Measurements from ENCODE around the gene KLK13. TPM values are rescaled to one million over a fixed set of nuclear protein-coding genes. Genes with fewer than 3 reads are reported as not detected.
A peak's percentile ranks its signal among the peaks of the same experiment; 100 is the strongest.

KLK13 gene
- total and polyA plus RNA-seq, 2 of the 13 experiments (the other 11 are each of a cell fraction or from before 2014, with no cell fraction given), result 0.09 TPM; not detected in 1

DNA sequence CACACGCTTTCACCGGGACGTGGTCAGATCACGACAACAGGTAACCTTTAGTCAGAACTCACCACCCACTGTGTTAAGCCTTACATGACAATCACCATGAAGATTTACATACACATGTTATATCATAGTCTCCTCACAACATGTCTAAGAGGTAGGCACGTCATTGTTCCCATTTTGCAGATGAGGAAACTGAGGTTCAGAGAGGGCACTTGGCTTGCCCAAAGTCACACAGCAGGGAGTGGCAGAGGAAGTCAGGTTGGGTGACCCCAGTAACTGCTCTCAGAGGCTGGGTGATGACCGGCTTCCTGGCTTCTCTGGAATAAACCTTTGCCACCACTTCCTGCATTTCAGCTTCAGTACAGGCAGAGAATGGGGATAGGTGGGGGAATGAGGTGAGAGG is 50.6 kb downstream of the KLK13 start (continued):
- TF ChIP-seq, protein P1, sequence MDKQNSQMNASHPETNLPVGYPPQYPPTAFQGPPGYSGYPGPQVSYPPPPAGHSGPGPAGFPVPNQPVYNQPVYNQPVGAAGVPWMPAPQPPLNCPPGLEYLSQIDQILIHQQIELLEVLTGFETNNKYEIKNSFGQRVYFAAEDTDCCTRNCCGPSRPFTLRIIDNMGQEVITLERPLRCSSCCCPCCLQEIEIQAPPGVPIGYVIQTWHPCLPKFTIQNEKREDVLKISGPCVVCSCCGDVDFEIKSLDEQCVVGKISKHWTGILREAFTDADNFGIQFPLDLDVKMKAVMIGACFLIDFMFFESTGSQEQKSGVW (CRISPR knock-in tag; IDR thresholded peaks at IDR 0.05; ENCODE audit: borderline replicate concordance), result no peak
- TF ChIP-seq ZNF703 (CRISPR knock-in tag; IDR thresholded peaks at IDR 0.05; ENCODE audit: borderline replicate concordance) (no peak), ZMYM3 (CRISPR knock-in tag; IDR thresholded peaks at IDR 0.05) (peak; percentile 30; the same call in 1 of the 2 replicates), ZFP90 (CRISPR knock-in tag; IDR thresholded peaks at IDR 0.05; ENCODE audit: borderline replicate concordance) (no peak), NFYC (CRISPR knock-in tag; IDR thresholded peaks at IDR 0.05) (no peak), ZNF629 (CRISPR knock-in tag; conservative IDR thresholded peaks at IDR 0.05) (peak; percentile 64), ZNF282 (IDR thresholded peaks at IDR 0.05; ENCODE audit: partially characterized antibody) (no peak), ZNF768 (CRISPR knock-in tag; IDR thresholded peaks at IDR 0.05) (peak; percentile 60), MED1 (CRISPR knock-in tag; IDR thresholded peaks at IDR 0.05) (no peak), TEAD3 (CRISPR knock-in tag; optimal IDR thresholded peaks at IDR 0.05; ENCODE audit: borderline replicate concordance) (no peak)

DNA sequence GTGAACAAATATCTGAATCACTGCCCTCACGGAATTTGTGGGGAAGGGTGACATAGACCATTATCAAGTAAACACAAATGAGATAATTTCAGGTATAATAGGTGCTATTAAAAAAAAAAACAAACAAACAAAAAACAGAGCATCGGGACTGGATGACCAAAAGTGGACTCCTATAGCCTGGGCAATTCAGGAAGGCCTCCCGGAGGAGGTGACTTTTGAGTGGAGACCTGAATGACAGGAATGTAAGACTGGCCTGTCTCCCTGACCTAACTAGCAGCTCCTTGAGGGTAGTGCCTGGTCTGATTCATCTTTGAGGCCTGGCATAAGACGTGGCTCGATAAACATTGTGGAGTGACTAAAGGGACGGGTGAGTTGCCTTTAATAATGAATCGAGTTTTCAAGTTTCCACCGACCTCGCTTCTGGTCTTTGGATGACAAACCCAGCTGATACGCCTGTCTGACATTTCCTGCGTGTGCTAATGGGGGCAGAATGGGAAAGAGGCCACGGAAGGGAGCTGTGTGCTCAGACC is 52.2 kb downstream of the KLK13 start:
- Histone ChIP-seq H3K4me1 (ENCODE audit: insufficient read depth, low read length) (no peaks in the 10 kb centered on the region), H4K20me1 (ENCODE audit: insufficient read depth, low read length) (no peaks in the 10 kb centered on the region), H3K4me2 (ENCODE audit: low read depth, low read length) (no peak overlapping the region), H3K9ac (ENCODE audit: insufficient read depth, low read depth, low read length) (no peak overlapping the region), H3K79me2 (ENCODE audit: insufficient read depth, low read length) (no peaks in the 10 kb centered on the region), H3K4me3 (replicated peaks in 1 of 3; ENCODE audit: insufficient read depth in 1 of 3, low read depth in 2 of 3, low read length in 3 of 3) (no peak overlapping the region), H3K27me3 (ENCODE audit: control insufficient read depth in 1 of 2, insufficient read depth in 2 of 2, low read length in 2 of 2) (peaks cover 1 to 16% of the 10 kb centered on the region in 2 experiments; a peak in 3 of 5 replicates), H3K9me3 (ENCODE audit: low read length) (no peaks in the 10 kb centered on the region), H3K27ac (ENCODE audit: extremely low read length, insufficient read depth, low read length) (no peak overlapping the region), H3K36me3 (replicated peaks in 1 of 2; ENCODE audit: control insufficient read depth in 1 of 2, insufficient read depth in 2 of 2, low read length in 2 of 2) (no peaks in the 10 kb centered on the region), H2AFZ (ENCODE audit: low read length) (no peak overlapping the region)
- POLR2A ChIA-PET, result no interaction called here
- TF ChIP-seq SAP130 (CRISPR knock-in tag; IDR thresholded peaks at IDR 0.05; ENCODE audit: low read depth) (no peak), ZNF556 (CRISPR knock-in tag; IDR thresholded peaks at IDR 0.05; ENCODE audit: borderline replicate concordance) (no peak), NKX3-1 (CRISPR knock-in tag; IDR thresholded peaks at IDR 0.05) (no peak), FOSL2 (CRISPR knock-in tag; IDR thresholded peaks at IDR 0.05) (no peak), ZKSCAN5 (CRISPR knock-in tag; IDR thresholded peaks at IDR 0.05) (no peak)
- intact Hi-C loops (cut with micrococcal nuclease; ENCODE audit: unreplicated experiment) (loop anchor here (10.0 kb wide), 1 partner anchor 78 kb away; no protein-coding TSS in a partner anchor), in situ Hi-C loops (cut with HindIII; ENCODE audit: extremely low pct_ligation_motif_present, low pct_unique_long_range_greater_than_20kb) (no loop called here)
- no TSS peak for BruUV-seq (replicated peaks)
- WGBS (ENCODE audit: low lambda C conversion rate), result 10% methylated on average over 12 of the region's 12 CpGs
- DNase-seq (ENCODE audit: low spot score) (no peak), FAIRE-seq (no peak), ATAC-seq (no peak)
- CTCF ChIA-PET (ENCODE audit: low intra/inter-chr PET ratio, low total read pairs), result no interaction called here
